MG63 (cell line): ENCODE results near the gene CCDC28B. TPM values are rescaled to one million over a fixed set of nuclear protein-coding genes. Genes with fewer than 3 reads are reported as not detected.
"Not testable (repeated sequence)": the region's sequence is repeated elsewhere in the genome, so short reads cannot be mapped to it uniquely, and the experiment has no call there.

Experiments
- DNase-seq: peaks from one replicate; pipeline ENCODE4 v3.0.0-alpha.2; 2020
- H3K27me3 ChIP-seq: fragments of 250-450 bp; sonication (Bioruptor Pico); 2 replicates; pipeline ENCODE4 v1.5.1; 2020; ENCODE audit warnings: mild to moderate bottlenecking, moderate library complexity
- H3K36me3 ChIP-seq: fragments of 250-450 bp; sonication (Bioruptor Pico); 2 replicates; pipeline ENCODE4 v1.5.1; 2020; ENCODE audit warnings: mild to moderate bottlenecking, moderate library complexity
- H3K4me3 ChIP-seq: fragments of 250-450 bp; sonication (Bioruptor Pico); 2 replicates; pipeline ENCODE4 v1.5.1; 2020; ENCODE audit warnings: mild to moderate bottlenecking, moderate library complexity
- H3K9me3 ChIP-seq: fragments of 250-450 bp; sonication (Bioruptor Pico); 2 replicates; pipeline ENCODE4 v1.5.1; 2020; ENCODE audit warnings: mild to moderate bottlenecking, moderate library complexity
- total RNA-seq: library from RNA; depleted of rRNA; stranded (reverse); fragments of >200 nt; shearing (Covaris generic); gene quantifications from 2 replicates; pipeline ENCODE4 v1.2.3, GENCODE V29; 2014; ENCODE audit warnings: low replicate concordance; rRNA removed

CCDC28B gene
- total RNA-seq, result 1.5 TPM in 1 of 2 replicates, not detected in the other

DNA sequence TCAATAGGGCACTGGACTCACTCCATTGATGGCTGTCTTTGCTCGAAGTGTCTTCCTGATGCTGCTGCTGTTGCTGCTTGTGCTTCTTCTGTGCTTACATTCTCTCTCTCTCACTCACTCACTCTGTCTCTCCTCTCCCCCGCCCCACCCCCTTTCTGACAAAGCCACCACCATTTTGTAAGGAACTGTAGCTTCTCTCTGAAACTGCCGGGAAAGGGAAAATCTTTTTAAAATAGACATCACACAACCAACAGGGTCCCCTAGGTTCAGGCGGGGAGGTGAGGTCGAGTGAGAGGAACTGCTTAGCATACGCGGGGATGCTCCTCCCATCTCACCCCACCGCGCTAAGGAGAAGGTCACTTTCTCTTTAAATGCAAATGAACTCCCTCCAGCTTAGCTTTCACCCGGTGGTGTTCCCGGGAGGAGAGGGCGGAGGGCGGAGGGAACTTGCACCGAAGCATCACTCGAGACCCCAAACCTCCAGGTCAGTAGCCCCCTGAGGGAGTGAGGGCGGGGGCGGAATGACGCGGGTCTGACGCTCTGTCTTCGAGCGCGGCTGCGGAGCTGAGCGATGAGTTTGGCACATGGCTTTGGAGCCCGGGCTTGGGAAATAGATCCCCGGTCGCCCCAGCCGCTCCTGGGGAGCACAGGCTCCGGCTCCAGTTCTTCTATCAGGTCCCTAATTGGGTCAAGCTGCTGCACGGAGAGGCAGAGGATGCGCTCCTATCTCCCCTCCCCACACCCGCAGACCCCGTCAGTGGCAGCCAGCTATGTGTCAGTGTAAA is at the start of gene CCDC28B:
CCDC28B (plus strand) TSS at position 370 of the 785 bp plus-strand sequence. CDS start 1,341 bp downstream, outside the sequence.
- no peaks in the 10 kb centered on the region for H3K27me3 ChIP-seq
- peaks cover 23% of the 10 kb centered on the region for H3K36me3 ChIP-seq
- peak; percentile 42 for DNase-seq
- no peaks in the 10 kb centered on the region for H3K9me3 ChIP-seq
- peak within 1 kb of the TSS; percentile 48 for H3K4me3 ChIP-seq

DNA sequence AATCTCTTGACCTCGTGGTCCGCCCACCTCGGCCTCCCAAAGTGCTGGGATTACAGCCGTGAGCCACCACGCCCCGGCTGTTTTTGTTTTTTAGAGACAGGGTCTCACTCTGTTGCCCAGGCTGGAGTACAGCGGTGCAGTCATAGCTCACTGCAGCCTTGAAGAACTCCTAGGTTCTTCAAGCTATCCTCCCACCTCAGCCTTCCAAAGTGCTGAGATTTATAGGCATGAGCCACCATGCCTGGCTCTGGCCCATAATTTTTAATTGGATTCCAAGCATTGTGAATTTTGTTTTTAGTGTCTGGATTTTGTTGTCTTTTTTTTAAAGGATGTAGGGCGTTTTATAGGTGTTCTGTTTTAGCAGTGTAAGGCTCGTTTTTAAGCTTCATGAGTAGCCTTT is 49.5 kb upstream of the CCDC28B start:
- no peak for DNase-seq
- Histone ChIP-seq H3K27me3 (no peaks in the 10 kb centered on the region), H3K4me3 (no peak overlapping the region), H3K9me3 (peaks cover 9% of the 10 kb centered on the region), H3K36me3 (peaks cover 32% of the 10 kb centered on the region)

DNA sequence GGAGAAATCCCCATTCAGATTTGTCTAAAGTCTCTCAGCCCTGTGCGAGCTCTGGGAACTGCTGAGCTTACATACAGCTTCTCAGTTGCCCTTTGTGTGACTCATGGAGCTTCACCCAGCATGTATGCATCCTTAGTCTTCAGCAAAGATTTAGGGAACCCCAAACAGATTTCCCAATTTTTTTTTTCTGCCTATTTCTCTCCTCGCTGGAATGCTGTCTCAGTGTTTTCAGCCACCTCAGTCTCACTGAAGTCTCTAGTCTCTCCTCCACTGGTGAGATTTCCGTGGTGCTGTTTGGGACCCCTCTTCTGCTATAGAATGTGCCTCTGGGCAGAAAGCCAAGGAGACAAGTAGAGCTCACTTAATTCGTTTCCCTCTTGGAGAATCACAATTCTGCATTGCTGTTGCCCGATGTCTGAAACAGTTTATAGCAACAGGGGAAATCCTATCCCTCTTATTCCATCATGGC is 49.0 kb upstream of the CCDC28B start:
- peak; percentile 55 for DNase-seq
- H3K9me3 ChIP-seq, result peaks cover 9% of the 10 kb centered on the region
- H3K27me3 ChIP-seq, result no peaks in the 10 kb centered on the region
- H3K4me3 ChIP-seq, result no peak overlapping the region
- H3K36me3 ChIP-seq, result peaks cover 35% of the 10 kb centered on the region

DNA sequence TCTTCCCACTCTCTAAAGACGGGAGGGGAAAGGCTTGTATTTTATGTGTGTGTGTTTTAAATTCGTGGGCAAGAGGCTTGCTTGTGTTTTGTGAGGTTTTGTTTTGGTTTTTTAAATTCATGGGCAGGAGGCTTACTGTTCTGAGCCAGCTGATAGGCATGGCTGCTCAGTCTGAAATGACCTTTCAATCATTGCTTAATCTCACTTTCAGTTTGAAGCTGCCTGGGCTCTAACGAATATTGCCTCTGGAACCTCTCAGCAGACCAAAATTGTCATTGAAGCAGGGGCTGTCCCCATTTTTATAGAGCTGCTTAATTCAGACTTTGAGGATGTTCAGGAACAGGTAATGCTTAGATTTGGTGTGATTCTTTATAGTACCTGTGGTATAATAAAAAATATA is 41.2 kb upstream of the CCDC28B start:
- H3K9me3 ChIP-seq, result no peaks in the 10 kb centered on the region
- no peak overlapping the region for H3K4me3 ChIP-seq
- peaks cover 65% of the 10 kb centered on the region for H3K36me3 ChIP-seq
- DNase-seq, result no peak
- no peaks in the 10 kb centered on the region for H3K27me3 ChIP-seq

DNA sequence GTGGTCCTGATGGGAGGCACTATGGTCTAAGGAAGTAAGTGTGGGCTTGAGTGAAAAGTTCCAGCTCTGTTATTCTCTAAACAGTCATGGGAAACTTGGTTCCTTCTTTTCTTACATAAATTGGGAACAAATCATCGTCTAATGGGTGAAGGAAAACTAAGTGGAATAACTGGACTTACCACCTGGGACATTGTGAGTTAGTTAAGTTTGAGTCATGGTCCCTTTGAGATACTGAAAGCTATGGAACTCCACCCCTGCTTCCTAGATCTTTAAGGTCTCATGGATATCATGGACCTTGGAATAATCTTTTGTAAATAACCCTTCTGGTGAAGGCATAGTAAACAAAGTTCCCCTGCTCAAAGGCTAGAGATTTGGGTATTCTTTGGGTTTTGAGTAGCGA is 37.0 kb upstream of the CCDC28B start:
- Histone ChIP-seq H3K4me3 (no peak overlapping the region), H3K36me3 (peaks cover 55% of the 10 kb centered on the region), H3K27me3 (no peaks in the 10 kb centered on the region), H3K9me3 (no peaks in the 10 kb centered on the region)
- DNase-seq, result no peak

DNA sequence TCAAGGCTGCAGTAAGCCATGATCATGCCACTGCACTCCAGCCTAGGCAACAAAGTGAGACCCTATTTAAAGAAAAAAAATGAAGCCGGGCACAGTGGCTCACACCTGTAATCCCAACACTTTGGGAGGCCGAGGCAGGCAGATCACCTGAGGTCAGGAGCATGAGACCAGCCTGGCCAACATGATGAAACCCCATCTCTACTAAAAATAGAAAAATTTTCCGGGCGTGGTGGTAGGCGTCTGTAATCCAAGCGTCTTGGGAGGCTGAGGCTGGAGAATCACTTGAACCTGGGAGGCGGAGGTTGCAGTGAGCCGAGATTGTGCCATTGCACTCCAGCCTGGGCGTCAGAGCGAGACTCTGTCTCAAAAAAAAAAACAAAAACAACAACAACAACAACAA is 34.8 kb upstream of the CCDC28B start:
- not testable (repeated sequence) for H3K27me3 ChIP-seq, H3K4me3 ChIP-seq, DNase-seq, H3K9me3 ChIP-seq
- H3K36me3 ChIP-seq, result peaks cover 52% of the 10 kb centered on the region

DNA sequence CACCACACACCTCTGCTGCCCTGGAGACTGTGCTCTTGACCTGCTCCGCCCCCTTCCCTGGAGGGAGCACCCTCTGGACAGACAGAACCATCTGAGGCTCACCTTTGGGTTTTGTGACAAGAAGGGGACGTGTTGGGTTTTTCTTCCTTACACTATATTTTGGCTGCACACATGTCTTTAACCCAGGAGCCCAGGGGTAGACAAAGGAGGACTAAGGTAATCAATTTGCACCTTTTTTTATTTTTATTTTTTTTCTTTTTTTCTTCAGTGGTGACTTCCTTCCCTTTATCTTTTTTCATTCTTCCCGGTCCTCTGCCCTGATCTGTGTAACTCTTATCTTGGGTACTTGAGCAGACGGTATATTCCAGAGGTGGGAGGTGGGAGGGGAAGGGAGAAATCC is 29.4 kb upstream of the CCDC28B start:
- DNase-seq, result no peak
- Histone ChIP-seq H3K4me3 (no peak overlapping the region), H3K36me3 (peaks cover 58% of the 10 kb centered on the region), H3K27me3 (no peaks in the 10 kb centered on the region), H3K9me3 (no peaks in the 10 kb centered on the region)

DNA sequence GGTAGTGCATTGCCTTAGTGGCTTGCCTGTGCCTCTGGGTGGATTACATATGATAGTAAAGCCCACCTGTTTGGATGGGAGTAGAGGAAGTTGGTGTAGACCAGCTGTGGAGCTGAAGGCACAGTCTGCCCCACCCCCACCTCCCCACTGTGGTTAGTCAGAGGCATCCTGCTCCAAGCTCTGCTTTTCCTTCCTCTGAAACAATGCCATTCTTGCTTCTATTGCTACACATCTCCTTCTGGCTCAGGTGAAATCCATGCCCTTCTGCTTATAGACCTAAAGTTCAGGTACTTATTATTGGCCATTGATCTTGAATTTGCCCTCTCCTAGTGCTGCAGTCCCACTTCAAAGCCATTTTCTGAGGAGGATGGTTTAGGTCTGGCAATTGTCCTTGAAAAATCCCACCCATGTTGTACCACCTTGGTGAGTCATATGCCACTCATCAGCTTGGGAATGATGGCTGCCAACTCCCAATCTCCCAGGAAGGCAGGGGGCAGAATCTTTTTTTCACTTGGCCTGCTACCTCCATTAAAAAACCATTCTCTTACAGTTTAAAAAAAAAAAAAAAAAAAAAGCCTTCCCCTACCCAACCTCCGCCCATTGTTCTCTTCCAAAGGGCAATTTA is 27.7 kb upstream of the CCDC28B start:
- H3K4me3 ChIP-seq, result no peak overlapping the region
- no peak for DNase-seq
- H3K9me3 ChIP-seq, result no peaks in the 10 kb centered on the region
- H3K27me3 ChIP-seq, result no peaks in the 10 kb centered on the region
- H3K36me3 ChIP-seq, result peaks cover 47% of the 10 kb centered on the region

DNA sequence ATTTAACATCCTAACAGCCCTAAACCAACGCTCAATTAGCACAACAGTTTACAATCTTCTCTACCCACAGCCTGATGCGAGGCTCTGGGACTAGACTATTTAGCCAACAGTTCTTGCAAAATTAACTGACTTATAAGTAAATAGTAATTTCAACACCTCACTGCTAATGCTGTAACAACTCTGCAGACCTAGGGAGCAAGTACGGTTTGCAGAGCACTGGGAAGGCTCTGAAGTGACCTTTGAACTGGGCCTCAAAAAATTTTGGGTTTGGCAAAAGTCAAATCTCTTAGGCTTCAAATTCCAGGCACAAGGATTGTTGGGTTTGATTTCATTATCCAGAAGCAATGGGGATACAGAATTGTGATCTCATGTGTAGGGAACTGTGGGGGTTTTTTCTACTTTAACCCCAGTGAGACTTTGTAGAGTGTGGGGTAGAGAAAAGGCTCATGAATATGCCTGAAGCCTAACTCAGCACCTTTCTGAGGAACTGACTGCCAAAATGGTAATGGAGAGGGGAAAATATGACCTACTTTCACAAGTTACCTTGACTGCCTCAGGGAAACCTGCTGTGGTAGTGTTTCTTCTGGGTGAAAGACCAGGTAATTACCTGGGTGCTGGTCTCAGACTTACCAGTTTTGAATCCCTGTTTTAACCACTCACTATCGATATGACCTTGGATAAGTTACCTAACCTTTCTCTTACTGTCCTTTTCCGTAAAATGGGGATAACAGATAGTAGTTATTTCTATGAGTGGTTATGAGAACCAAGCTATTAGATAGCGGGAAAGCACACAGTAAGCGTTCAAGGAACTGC is 21.8 kb upstream of the CCDC28B start:
- H3K36me3 ChIP-seq, result peaks cover 43% of the 10 kb centered on the region
- peak overlapping the region; percentile 97 for H3K4me3 ChIP-seq
- no peak for DNase-seq
- no peaks in the 10 kb centered on the region for H3K9me3 ChIP-seq
- no peaks in the 10 kb centered on the region for H3K27me3 ChIP-seq

DNA sequence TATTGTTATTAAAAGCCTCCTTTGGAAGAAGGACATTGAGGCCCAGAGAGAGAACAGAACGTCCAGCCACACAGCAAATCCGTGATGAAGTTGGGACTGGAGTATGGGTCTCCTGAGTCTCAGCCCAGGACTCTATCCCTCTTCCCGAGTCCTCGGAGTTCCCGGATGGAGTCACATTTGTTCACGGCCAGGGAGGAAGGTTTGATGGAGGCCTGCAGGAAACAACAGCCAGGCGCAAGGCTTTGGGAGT is 21.3 kb upstream of the CCDC28B start:
- Histone ChIP-seq H3K4me3 (peak overlapping the region; percentile 97), H3K9me3 (no peaks in the 10 kb centered on the region), H3K27me3 (no peaks in the 10 kb centered on the region), H3K36me3 (peaks cover 43% of the 10 kb centered on the region)
- DNase-seq, result no peak

DNA sequence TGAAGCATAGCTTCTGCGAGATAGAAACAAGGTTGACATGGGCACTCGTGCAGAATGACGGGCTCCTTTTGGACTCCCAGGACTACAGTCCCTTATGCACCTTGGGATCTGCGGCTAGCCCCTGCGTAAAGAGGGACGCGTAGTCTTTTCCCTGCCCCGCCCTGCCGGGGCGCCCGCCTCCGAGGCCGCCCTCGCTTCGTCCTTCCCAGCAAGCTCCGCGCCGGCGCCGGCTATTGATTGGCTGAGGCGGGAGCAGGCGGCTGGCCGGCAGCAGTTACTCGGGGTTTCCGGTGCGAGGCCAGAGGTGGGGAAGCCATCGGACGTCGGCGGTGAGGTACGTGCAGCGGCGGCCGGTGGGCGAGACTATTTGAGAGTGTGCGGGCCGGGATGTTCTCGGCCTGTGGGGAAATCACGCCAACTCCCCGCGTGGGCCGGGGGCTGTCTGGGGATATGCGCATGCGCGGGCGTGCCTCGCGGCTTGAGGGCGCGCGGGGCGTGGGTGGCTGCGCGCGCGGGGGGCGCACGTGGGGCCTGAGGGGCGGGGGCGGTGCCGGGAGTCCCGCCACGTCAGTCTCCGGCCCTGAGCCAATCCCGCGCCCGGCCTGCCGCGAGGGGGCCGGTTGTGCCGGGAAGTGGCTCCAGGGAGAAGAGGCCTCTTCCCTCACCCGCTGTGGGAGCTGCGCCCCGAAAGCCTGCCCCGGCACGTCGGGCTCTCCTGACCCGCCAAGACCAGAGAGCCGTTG is 20.8 kb upstream of the CCDC28B start, which contains the start of gene TXLNA:
TXLNA (plus strand) TSS at position 233 of the 743 bp plus-strand sequence. CDS start 671 bp downstream, outside the sequence.
- H3K36me3 ChIP-seq, result peaks cover 43% of the 10 kb centered on the region
- H3K9me3 ChIP-seq, result no peaks in the 10 kb centered on the region
- peak within 1 kb of the TSS; percentile 97 for H3K4me3 ChIP-seq
- H3K27me3 ChIP-seq, result no peaks in the 10 kb centered on the region
- DNase-seq, result peak; percentile 96

DNA sequence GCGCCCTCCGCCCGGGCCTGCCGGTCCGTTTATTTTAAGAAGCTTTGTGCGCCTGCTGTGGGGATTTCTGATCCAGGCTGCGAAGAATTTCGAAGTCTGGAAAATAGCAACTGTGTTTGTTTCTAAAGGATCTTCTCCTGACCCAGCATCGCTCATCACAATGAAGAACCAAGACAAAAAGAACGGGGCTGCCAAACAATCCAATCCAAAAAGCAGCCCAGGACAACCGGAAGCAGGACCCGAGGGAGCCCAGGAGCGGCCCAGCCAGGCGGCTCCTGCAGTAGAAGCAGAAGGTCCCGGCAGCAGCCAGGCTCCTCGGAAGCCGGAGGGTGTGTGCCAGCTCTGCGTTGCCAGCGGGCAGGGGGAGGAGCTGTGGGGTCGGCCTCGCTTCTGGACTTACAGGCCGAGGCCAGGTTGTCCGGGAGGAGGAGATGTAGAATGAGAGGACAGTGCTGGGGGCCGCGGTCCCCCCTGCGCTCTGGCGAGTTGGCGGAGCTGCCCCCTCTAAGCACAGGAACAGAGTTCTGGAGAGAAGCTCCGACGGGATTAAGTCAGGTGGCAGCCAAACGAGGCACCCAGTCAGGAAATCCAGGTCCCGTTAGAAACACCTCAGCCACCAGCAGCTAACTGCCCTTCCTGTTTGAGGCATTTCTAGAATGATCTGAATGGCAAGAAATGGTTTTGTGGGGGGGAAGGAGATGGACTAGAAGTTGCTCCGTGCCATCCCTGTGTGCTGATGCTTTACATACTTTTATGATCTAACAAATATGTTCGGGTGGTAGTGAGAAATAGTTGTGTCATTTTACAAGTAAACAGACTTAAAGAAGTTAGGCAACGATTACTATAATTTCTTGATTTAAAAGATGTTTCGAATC is 20.0 kb upstream of the CCDC28B start:
- Histone ChIP-seq H3K36me3 (peaks cover 47% of the 10 kb centered on the region), H3K27me3 (no peaks in the 10 kb centered on the region), H3K9me3 (no peaks in the 10 kb centered on the region), H3K4me3 (peak overlapping the region; percentile 97)
- DNase-seq, result peak; percentile 64

DNA sequence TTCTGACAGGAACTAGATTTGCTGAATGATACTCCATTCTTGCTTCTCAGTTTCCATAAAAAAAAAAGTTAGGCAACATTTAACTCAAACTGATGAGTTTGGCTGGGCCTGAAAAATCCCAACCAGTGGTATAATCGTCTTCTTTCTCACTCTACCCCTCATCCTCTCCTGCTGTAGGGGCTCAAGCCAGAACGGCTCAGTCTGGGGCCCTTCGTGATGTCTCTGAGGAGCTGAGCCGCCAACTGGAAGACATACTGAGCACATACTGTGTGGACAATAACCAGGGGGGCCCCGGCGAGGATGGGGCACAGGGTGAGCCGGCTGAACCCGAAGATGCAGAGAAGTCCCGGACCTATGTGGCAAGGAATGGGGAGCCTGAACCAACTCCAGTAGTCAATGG is 19.3 kb upstream of the CCDC28B start:
- H3K4me3 ChIP-seq, result peak overlapping the region; percentile 97
- H3K9me3 ChIP-seq, result no peaks in the 10 kb centered on the region
- peaks cover 51% of the 10 kb centered on the region for H3K36me3 ChIP-seq
- no peak for DNase-seq
- H3K27me3 ChIP-seq, result no peaks in the 10 kb centered on the region

DNA sequence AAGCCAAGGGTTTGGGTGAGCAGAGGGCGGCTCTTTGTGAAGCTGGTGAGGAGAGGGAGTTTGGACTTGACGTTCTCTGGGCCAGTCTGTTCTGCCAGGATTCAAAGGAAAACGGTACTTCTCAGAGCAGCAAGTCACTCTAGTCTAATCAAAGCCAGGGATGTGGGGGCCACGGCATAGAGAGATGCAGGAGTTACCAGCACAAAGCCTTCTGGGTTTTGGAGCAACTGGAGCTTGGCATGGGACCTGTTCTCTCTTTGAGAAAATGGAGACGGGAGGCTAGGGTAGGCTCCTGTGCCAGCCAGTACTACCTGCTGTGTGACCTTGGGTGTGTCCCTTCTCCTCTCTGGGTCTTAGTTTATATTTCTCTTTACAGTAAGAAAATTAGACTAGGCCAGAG is 18.8 kb upstream of the CCDC28B start:
- H3K4me3 ChIP-seq, result peak overlapping the region; percentile 97; the same call in 1 of the 2 replicates

DNA sequence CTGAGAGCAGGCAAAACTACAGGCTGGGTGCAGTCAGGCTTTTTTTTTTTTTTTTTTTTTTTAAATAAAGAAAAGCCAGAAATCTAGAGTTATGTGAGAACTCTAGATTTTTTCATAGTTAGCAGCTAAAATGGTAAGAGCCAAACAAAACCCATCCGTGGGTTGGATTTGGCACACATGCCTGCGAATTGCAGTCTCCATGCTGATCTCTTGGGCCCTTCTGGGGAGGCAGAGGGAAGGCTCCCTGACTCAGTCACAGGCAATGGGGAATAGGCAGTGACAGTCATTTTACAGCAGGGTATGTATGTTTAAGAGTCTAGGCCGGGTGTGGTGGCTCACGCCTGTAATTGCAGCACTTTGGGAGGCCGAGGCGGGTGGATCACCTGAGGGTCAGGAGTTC is 18.3 kb upstream of the CCDC28B start:
- Histone ChIP-seq H3K4me3 (no peak overlapping the region), H3K27me3 (no peaks in the 10 kb centered on the region), H3K9me3 (no peaks in the 10 kb centered on the region), H3K36me3 (peaks cover 61% of the 10 kb centered on the region)
- DNase-seq, result no peak

More for the DNA sequence above, 18.8 kb upstream of the CCDC28B start:
- H3K9me3 ChIP-seq, result no peaks in the 10 kb centered on the region
- peaks cover 56% of the 10 kb centered on the region for H3K36me3 ChIP-seq
- DNase-seq, result no peak
- no peaks in the 10 kb centered on the region for H3K27me3 ChIP-seq

DNA sequence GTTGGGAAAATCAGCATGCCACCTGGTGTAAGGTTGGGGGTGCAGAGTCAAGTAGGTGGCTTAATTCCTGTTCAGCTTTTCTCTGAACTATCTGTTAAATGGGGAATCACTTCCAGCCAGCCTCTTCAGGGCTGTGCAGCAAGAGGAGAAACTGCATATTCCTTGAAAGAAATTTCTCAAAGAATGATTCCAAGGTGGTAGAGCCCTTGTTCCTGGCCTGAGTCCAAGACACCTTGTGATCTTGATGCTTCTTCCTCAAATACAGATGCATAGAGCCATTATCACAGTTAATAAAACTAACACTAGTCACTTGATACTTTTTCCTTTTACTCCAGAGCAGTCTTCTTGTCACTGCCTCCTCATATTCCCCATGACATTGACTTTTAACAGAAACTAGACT is 15.7 kb upstream of the CCDC28B start:
- no peak overlapping the region for H3K4me3 ChIP-seq
- no peaks in the 10 kb centered on the region for H3K9me3 ChIP-seq
- H3K36me3 ChIP-seq, result peaks cover 87% of the 10 kb centered on the region
- no peaks in the 10 kb centered on the region for H3K27me3 ChIP-seq
- no peak for DNase-seq
